PC-9 (cell line): Measurements from ENCODE around the gene B3GNT7. TPM values are rescaled to one million over a fixed set of nuclear protein-coding genes. Genes with fewer than 3 reads are reported as not detected.
A peak's percentile ranks its signal among the peaks of the same experiment; 100 is the strongest.

Source experiments
- BruUV-seq: library from RNA; stranded (reverse); fragments of 400-500 nt; replicated peaks from 2 replicates; lab custom pipeline; 2021; lab: Mats Ljungman, UMichigan
- CTCF ChIA-PET: fragments of 300-600 bp; sonication (Branson Sonifier 250); formaldehyde crosslinking; loops from one replicate; lab custom pipeline; 2022; ENCODE audit warnings: antibody characterized with exemption; lab: Charles Lee
- POLR2A ChIA-PET: fragments of 300-600 bp; sonication (Branson Sonifier 250); formaldehyde crosslinking; loops from one replicate; lab custom pipeline; 2022; ENCODE audit warnings: antibody characterized with exemption; ENCODE audit not compliant: unreplicated experiment; lab: Charles Lee
- DNase-seq, 2 experiments: peaks; one replicate each; pipeline versions ENCODE4 v3.0.0 to v3.0.0-alpha.2; 2015 to 2022; ENCODE audit warnings: mixed read lengths in 1 of 2
- H2AFZ ChIP-seq: fragments of 200-600 bp; sonication (generic); 2 replicates; pipeline ENCODE4 v1.8.1; 2017; ENCODE audit warnings: antibody characterized with exemption
- H3F3A ChIP-seq: fragments of 200-600 bp; sonication (generic); 2 replicates; pipeline ENCODE4 v1.8.1; 2017; ENCODE audit warnings: antibody characterized with exemption, mild to moderate bottlenecking, low read depth; ENCODE audit not compliant: insufficient read depth
- H3K27ac ChIP-seq: fragments of 200-600 bp; sonication (generic); 2 replicates; pipeline ENCODE4 v1.6.1; 2016; ENCODE audit warnings: mixed run types
- H3K27me3 ChIP-seq: fragments of 200-600 bp; sonication (generic); 2 replicates; pipeline ENCODE4 v1.6.1; 2016; ENCODE audit warnings: low read depth, mixed run types; ENCODE audit not compliant: insufficient read depth
- H3K36me3 ChIP-seq: fragments of 200-600 bp; sonication (generic); 2 replicates; pipeline ENCODE4 v1.6.1; 2016; ENCODE audit warnings: low read depth, mixed run types
- H3K4me1 ChIP-seq: fragments of 200-600 bp; sonication (generic); replicated peaks from 2 replicates; pipeline ENCODE4 v1.6.1; 2016; ENCODE audit warnings: mixed run types; ENCODE audit not compliant: insufficient read depth
- H3K4me2 ChIP-seq: fragments of 200-600 bp; sonication (generic); 2 replicates; pipeline ENCODE4 v1.6.1; 2017; ENCODE audit warnings: mixed run types
- H3K4me3 ChIP-seq: fragments of 200-600 bp; sonication (generic); 2 replicates; pipeline ENCODE4 v1.6.1; 2016; ENCODE audit warnings: mixed run types
- H3K79me2 ChIP-seq: fragments of 200-600 bp; sonication (generic); 2 replicates; pipeline ENCODE4 v1.6.1; 2017; ENCODE audit warnings: low read depth, mixed run types
- H3K9me2 ChIP-seq: fragments of 200-600 bp; sonication (generic); 2 replicates; pipeline ENCODE4 v1.8.1; 2017; ENCODE audit warnings: mild to moderate bottlenecking; ENCODE audit not compliant: insufficient read depth
- H3K9me3 ChIP-seq: fragments of 200-600 bp; sonication (generic); 2 replicates; pipeline ENCODE4 v1.8.1; 2016; ENCODE audit warnings: low read depth; ENCODE audit not compliant: insufficient read depth
- H4K20me1 ChIP-seq: fragments of 200-600 bp; sonication (generic); 2 replicates; pipeline ENCODE4 v1.8.1; 2017; ENCODE audit not compliant: insufficient read depth
- CTCF ChIP-seq: fragments of 200-600 bp; sonication (generic); conservative IDR thresholded peaks from 2 replicates; pipeline ENCODE4 v1.6.1; 2017; ENCODE audit warnings: mixed run types, antibody characterized with exemption, mild to moderate bottlenecking, moderate library complexity
- EZH2 ChIP-seq: fragments of 200-600 bp; sonication (generic); IDR thresholded peaks from 2 replicates; pipeline ENCODE4 v1.8.0; 2017; ENCODE audit warnings: antibody characterized with exemption, low read depth
- intact Hi-C: fragments of 100-400 bp; cut with micrococcal nuclease; formaldehyde crosslinking; loops from one replicate; pipeline ENCODE4 v1.10.0; 2022; ENCODE audit not compliant: unreplicated experiment
- total RNA-seq: library from RNA; stranded (reverse); gene quantifications from 2 replicates; pipeline ENCODE4 v1.2.3, GENCODE V29; 2021

The B3GNT7 gene
- total RNA-seq, 1 experiment from 2014 or later = 14.0 TPM

- ChIA-PET POLR2A (interaction anchor here (0.6 to 0.7 kb wide), 3 partner anchors 43 to 214 kb away, joined by 7 to 18 read pairs (median 14); no protein-coding TSS in a partner anchor), CTCF (interaction anchor here (0.6 to 0.8 kb wide), 4 partner anchors 40 to 184 kb away, joined by 3 to 5 read pairs (median 3); no protein-coding TSS in a partner anchor)
- Histone ChIP-seq H3K9me3 (peaks cover 12% of the 10 kb centered on the region; the same call in 1 of the 2 replicates), H3K27ac (peak overlapping the region; percentile 68), H3F3A (peaks cover 11% of the 10 kb centered on the region), H2AFZ (peak overlapping the region; percentile 88), H3K4me2 (peak overlapping the region; percentile 73), H3K9me2 (no peaks in the 10 kb centered on the region), H3K4me1 (peaks cover 23% of the 10 kb centered on the region), H4K20me1 (no peaks in the 10 kb centered on the region), H3K4me3 (peak overlapping the region; percentile 69), H3K79me2 (no peaks in the 10 kb centered on the region), H3K36me3 (no peaks in the 10 kb centered on the region), H3K27me3 (no peaks in the 10 kb centered on the region)
- intact Hi-C loops = loop anchor here (1.0 to 10.0 kb wide), 7 partner anchors 40 to 587 kb away; partner anchors contain the start of gene PSMD1
- DNase-seq = peak; percentile 86 to 92
- no TSS peak for BruUV-seq
- TF ChIP-seq EZH2 (no peak), CTCF (peak; percentile 83)
Observed at GRCh38 chr2:231411831-231412617, 16.5 kb downstream of the B3GNT7 start.

GRCh38 chr2:231412618-231412963 lies 17.1 kb downstream of the B3GNT7 start:
- TF ChIP-seq CTCF = no peak; the same call in 1 of the 2 replicates
- H3K4me3 ChIP-seq = peak overlapping the region; percentile 69; the same call in 1 of the 2 replicates
- H3K4me2 ChIP-seq = peak overlapping the region; percentile 73
- H4K20me1 ChIP-seq = no peaks in the 10 kb centered on the region
- ChIA-PET CTCF (interaction anchor here (0.6 to 0.8 kb wide), 2 partner anchors 163 to 182 kb away, joined by 3 to 5 read pairs; no protein-coding TSS in a partner anchor), POLR2A (interaction anchor here (0.6 kb wide), 1 partner anchor 115 kb away, joined by 18 read pairs; no protein-coding TSS in a partner anchor)
- H3K4me1 ChIP-seq = peaks cover 23% of the 10 kb centered on the region
- no peak overlapping the region for H3K27ac ChIP-seq
- no peak for DNase-seq
- no peaks in the 10 kb centered on the region for H3K79me2 ChIP-seq
- no peaks in the 10 kb centered on the region for H3K36me3 ChIP-seq
- peaks cover 11% of the 10 kb centered on the region for H3F3A ChIP-seq
- BruUV-seq = no TSS peak
- H2AFZ ChIP-seq = peak overlapping the region; percentile 88
- peaks cover 12% of the 10 kb centered on the region; the same call in 1 of the 2 replicates for H3K9me3 ChIP-seq
- H3K27me3 ChIP-seq = no peaks in the 10 kb centered on the region
- H3K9me2 ChIP-seq = no peaks in the 10 kb centered on the region
- intact Hi-C loops = loop anchor here (1.0 to 10.0 kb wide), 7 partner anchors 40 to 588 kb away; partner anchors contain the start of gene PSMD1

GRCh38 chr2:231413456-231413855 lies 17.9 kb downstream of the B3GNT7 start:
- CTCF ChIA-PET = interaction anchor here (1.2 kb wide), 1 partner anchor 13 kb away, joined by 4 read pairs; no protein-coding TSS in a partner anchor
- TF ChIP-seq CTCF (no peak), EZH2 (no peak)
- intact Hi-C loops = loop anchor here (2.0 to 10.0 kb wide), 3 partner anchors 357 to 589 kb away; partner anchors contain the start of gene PSMD1
- Histone ChIP-seq H3K9me3 (peaks cover 12% of the 10 kb centered on the region; the same call in 1 of the 2 replicates), H3K4me2 (peak overlapping the region; percentile 20; the same call in 1 of the 2 replicates), H3K9me2 (no peaks in the 10 kb centered on the region), H3F3A (peaks cover 11% of the 10 kb centered on the region), H3K27me3 (no peaks in the 10 kb centered on the region), H4K20me1 (no peaks in the 10 kb centered on the region), H2AFZ (no peak overlapping the region), H3K4me3 (no peak overlapping the region), H3K4me1 (peaks cover 23% of the 10 kb centered on the region), H3K79me2 (no peaks in the 10 kb centered on the region), H3K36me3 (no peaks in the 10 kb centered on the region), H3K27ac (no peak overlapping the region)
- POLR2A ChIA-PET = no interaction called here
- TSS peak; percentile 40 for BruUV-seq
- DNase-seq = no peak
